Thoracic aorta (tissue), 2 donors: Measurements from ENCODE around the gene UGT1A7. TPM values are rescaled to one million over a fixed set of nuclear protein-coding genes. Genes with fewer than 3 reads are reported as not detected.

Experiments
- ATAC-seq: fragments of 150-250 bp; one replicate; pipeline ENCODE4 v1.8.0; 2017; ENCODE audit warnings: low read depth; ENCODE audit not compliant: insufficient number of reproducible peaks, low FRiP score
- DNase-seq: peaks from one replicate; pipeline ENCODE4 v3.0.0-alpha.2; 2020; ENCODE audit warnings: low spot score
- H3K27ac ChIP-seq, 2 donors: fragments of 200-600 bp; sonication (generic); 1 replicate in 1 of 2; 2 replicates in 1 of 2; pipeline ENCODE4 v1.5.1; 2016; ENCODE audit warnings: mild to moderate bottlenecking in 2 of 2, moderate library complexity in 2 of 2
- H3K27me3 ChIP-seq: fragments of 200-600 bp; sonication (generic); replicated peaks from 2 replicates; pipeline ENCODE4 v1.6.0; 2016; ENCODE audit warnings: mild to moderate bottlenecking; ENCODE audit not compliant: insufficient read depth
- H3K36me3 ChIP-seq: fragments of 200-600 bp; sonication (generic); one replicate; pipeline ENCODE4 v1.5.1; 2016
- H3K4me1 ChIP-seq, 2 donors: fragments of 200-600 bp; sonication (generic); 1 replicate in 1 of 2; 2 replicates in 1 of 2; pipeline versions ENCODE4 v1.5.1 to v1.6.0; 2016; ENCODE audit warnings: low read depth in 2 of 2, mild to moderate bottlenecking in 1 of 2; ENCODE audit not compliant: control insufficient read depth in 1 of 2
- H3K4me3 ChIP-seq: fragments of 200-600 bp; sonication (generic); 2 replicates; pipeline ENCODE4 v1.5.1; 2016; ENCODE audit warnings: mild to moderate bottlenecking
- H3K9me3 ChIP-seq: fragments of 200-600 bp; sonication (generic); 2 replicates; pipeline ENCODE4 v1.5.1; 2016
- total RNA-seq, 2 donors: library from RNA; depleted of rRNA; stranded (reverse); fragments of >200 nt; gene quantifications; one replicate each; pipeline versions ENCODE4 v1.1.0 to v1.2.3, GENCODE V29; 2016
- TF ChIP-seq, protein P1 (sequence below): fragments of 200-600 bp; sonication (generic); IDR thresholded peaks from one replicate; pipeline ENCODE4 v1.5.1; 2019; ENCODE audit warnings: antibody characterized with exemption

UGT1A7 gene
- total RNA-seq, 2 donors from 2014 or later: 0.35 TPM; not detected in 1

DNA sequence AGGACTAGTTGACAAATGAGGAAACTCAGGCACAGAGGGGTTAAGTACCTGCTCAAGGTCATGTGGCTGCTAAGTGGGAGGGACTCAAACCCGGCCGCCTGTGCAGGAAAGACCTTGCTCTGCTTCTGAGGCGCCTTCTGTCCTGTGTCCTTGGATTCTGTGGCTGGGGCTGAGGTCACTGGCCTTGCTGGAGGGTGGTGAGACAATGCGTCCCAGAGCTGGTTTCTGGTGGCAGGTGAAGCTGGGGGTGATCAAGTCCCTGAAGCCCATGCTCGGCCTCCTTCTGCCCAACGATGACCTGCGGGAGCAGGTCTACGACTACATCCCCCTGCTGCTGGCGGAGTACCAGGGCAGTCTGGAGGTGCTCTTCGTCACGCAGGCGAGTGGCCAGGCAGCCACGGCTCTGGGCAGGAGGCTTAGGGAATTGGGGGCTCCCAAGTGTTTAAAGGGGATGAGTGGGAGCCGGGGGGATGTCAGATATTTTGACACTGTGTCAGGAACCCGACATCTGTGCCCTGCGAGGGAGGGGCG is 112.5 kb downstream of the UGT1A7 start:
- no peak overlapping the region for H3K27ac ChIP-seq
- no peak overlapping the region for H3K4me3 ChIP-seq
- TF ChIP-seq, protein P1, sequence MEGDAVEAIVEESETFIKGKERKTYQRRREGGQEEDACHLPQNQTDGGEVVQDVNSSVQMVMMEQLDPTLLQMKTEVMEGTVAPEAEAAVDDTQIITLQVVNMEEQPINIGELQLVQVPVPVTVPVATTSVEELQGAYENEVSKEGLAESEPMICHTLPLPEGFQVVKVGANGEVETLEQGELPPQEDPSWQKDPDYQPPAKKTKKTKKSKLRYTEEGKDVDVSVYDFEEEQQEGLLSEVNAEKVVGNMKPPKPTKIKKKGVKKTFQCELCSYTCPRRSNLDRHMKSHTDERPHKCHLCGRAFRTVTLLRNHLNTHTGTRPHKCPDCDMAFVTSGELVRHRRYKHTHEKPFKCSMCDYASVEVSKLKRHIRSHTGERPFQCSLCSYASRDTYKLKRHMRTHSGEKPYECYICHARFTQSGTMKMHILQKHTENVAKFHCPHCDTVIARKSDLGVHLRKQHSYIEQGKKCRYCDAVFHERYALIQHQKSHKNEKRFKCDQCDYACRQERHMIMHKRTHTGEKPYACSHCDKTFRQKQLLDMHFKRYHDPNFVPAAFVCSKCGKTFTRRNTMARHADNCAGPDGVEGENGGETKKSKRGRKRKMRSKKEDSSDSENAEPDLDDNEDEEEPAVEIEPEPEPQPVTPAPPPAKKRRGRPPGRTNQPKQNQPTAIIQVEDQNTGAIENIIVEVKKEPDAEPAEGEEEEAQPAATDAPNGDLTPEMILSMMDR: no peak
- ATAC-seq (no peak), DNase-seq (no peak)
- H3K36me3 ChIP-seq: no peaks in the 10 kb centered on the region
- no peaks in the 10 kb centered on the region for H3K27me3 ChIP-seq
- H3K4me1 ChIP-seq: no peaks in the 10 kb centered on the region
- no peaks in the 10 kb centered on the region for H3K9me3 ChIP-seq

- no peak for DNase-seq
- Histone ChIP-seq H3K27me3 (no peaks in the 10 kb centered on the region), H3K4me1 (no peaks in the 10 kb centered on the region), H3K9me3 (no peaks in the 10 kb centered on the region), H3K4me3 (no peak overlapping the region), H3K36me3 (no peaks in the 10 kb centered on the region), H3K27ac (no peak overlapping the region)
- TF ChIP-seq, protein P1: no peak
- ATAC-seq: no peak
These were observed 114.1 kb downstream of the UGT1A7 start for GRCh38 chr2:233795735-233796171.

GRCh38 chr2:233796254-233796653 is 114.6 kb downstream of the UGT1A7 start:
- H3K27ac ChIP-seq: no peak overlapping the region
- H3K4me3 ChIP-seq: no peak overlapping the region
- no peak for ATAC-seq
- H3K27me3 ChIP-seq: no peaks in the 10 kb centered on the region
- no peaks in the 10 kb centered on the region for H3K4me1 ChIP-seq
- DNase-seq: no peak
- H3K9me3 ChIP-seq: no peaks in the 10 kb centered on the region
- H3K36me3 ChIP-seq: no peaks in the 10 kb centered on the region
- TF ChIP-seq, protein P1: no peak

DNA sequence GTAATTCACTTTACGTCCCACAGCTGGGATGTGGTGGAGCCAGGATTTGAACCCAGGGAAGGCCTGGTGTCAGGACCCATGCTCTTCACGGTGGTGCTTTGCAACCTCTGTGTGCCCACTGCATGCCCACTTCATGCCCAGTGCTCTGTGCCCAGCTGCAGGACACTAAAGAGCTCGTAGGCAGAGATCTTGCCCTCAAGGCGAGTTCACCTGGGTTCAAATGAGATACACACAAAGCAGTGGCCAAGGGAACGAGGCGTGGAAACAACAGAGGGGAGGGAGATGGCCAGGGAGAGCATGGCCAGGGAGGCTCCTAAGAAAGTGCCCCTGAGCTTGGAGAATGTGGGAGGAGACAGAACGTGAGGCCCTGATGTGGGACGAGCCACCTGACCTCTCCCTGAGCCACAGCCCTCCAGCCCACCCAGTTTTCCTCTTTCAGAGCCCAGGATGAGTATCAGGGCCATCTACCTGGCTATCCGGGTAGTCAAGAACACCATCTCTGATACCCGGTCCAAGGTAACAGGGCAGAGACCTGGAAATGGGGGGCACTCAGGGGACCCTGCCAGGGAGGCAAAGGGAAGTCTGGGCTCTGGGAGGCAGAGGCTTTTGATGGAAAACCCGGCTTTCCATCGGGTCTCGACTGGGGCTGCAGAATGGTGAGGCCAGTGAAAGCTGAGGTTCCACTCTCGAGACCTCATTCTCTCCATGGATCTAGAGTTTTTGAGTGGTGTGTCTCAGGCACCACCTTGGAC is 116.8 kb downstream of the UGT1A7 start:
- Histone ChIP-seq H3K27ac (no peak overlapping the region), H3K4me3 (no peak overlapping the region), H3K36me3 (no peaks in the 10 kb centered on the region), H3K9me3 (no peaks in the 10 kb centered on the region), H3K4me1 (no peaks in the 10 kb centered on the region), H3K27me3 (no peaks in the 10 kb centered on the region)
- DNase-seq (no peak), ATAC-seq (no peak)
- TF ChIP-seq, protein P1: no peak

DNA sequence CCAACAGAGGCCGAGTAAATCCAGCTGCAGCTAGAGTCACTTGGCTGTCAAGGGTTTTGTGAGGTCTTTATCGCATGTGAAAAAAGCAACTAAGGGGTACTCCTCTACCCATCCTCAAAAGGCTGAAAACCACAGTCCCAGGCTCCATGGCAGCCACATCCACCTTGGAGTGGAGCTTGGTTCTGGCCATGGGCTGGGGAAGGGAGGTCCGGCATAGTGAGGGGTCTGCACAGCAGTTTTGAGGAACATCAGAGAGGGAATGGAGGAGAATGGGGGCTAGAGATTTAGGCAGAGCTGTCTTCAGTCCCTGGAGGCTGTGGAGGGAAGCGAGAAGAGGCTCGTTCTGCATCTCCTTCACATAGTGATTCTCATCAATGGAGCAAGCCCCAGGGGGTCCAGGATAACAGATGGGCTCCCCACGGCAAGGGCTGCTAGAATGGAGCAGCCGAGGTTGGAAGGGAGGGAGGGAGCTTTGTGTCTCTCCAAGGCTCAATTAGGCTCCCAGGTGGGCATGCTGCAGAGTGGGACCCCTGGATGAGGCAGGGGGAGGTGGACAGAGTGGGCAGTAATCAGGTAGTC is 117.5 kb downstream of the UGT1A7 start:
- Histone ChIP-seq H3K36me3 (no peaks in the 10 kb centered on the region), H3K27me3 (no peaks in the 10 kb centered on the region), H3K9me3 (no peaks in the 10 kb centered on the region), H3K27ac (no peak overlapping the region), H3K4me1 (no peaks in the 10 kb centered on the region), H3K4me3 (no peak overlapping the region)
- ATAC-seq (no peak), DNase-seq (no peak)
- TF ChIP-seq, protein P1: no peak
